Stomach (tissue), 4 donors: Measurements from ENCODE around the gene IGF2BP1.

ENCODE experiments used
- POLR2AphosphoS5 ChIP-seq, 3 donors: sonication (generic); formaldehyde crosslinking; IDR thresholded peaks; one replicate each; pipeline ENCODE4 v1.6.1; 2016; ENCODE audit warnings: antibody characterized with exemption in 3 of 3
- TF ChIP-seq, protein P1 (sequence below), 7 experiments: fragments of 450-650 bp in 4 of 7; fragments of 200-600 bp in 3 of 7; sonication (generic) in 3 of 7; IDR thresholded peaks; one replicate each; pipeline ENCODE4 v1.5.1; 2016 to 2019; ENCODE audit warnings: antibody characterized with exemption in 7 of 7, control low read depth in 2 of 7, mild to moderate bottlenecking in 1 of 7

DNA sequence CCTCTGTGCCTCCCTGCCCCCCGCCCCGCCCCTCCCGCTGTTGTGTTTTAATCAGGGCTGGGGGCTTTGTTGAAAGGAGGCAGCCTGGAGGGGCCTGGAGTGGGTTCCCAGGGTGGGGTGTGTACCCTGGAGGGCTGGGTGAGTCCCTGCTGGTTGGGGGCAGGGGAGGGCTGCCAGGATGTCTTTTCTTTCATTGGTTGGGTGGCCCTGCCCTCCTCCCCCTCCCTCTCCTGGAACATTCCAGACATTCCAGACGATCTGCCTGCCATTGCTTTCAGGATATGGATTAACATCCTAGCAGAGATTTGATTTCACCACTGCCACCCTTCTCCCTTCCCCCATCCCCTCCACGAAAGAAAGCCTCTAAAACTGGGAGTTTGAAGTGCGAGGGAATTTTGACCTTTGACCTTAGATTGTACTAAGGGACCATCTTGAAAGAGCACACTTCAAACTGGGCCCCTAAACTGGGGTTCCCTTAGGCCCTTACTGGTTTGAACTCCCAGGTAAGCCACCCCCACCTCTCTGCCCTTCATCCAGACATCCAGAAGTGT, 25.3 kb downstream of the IGF2BP1 start:
- no peak for TF ChIP-seq POLR2AphosphoS5 (IDR thresholded peaks at IDR 0.05)
- TF ChIP-seq, protein P1, sequence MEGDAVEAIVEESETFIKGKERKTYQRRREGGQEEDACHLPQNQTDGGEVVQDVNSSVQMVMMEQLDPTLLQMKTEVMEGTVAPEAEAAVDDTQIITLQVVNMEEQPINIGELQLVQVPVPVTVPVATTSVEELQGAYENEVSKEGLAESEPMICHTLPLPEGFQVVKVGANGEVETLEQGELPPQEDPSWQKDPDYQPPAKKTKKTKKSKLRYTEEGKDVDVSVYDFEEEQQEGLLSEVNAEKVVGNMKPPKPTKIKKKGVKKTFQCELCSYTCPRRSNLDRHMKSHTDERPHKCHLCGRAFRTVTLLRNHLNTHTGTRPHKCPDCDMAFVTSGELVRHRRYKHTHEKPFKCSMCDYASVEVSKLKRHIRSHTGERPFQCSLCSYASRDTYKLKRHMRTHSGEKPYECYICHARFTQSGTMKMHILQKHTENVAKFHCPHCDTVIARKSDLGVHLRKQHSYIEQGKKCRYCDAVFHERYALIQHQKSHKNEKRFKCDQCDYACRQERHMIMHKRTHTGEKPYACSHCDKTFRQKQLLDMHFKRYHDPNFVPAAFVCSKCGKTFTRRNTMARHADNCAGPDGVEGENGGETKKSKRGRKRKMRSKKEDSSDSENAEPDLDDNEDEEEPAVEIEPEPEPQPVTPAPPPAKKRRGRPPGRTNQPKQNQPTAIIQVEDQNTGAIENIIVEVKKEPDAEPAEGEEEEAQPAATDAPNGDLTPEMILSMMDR (IDR thresholded peaks at IDR 0.05): no peak
